OCI-LY3 (cell line): ENCODE measurements around the gene SENP6.

Experiments used
- EZH2phosphoT487 ChIP-seq: fragments of 200-600 bp; shearing (Covaris generic); IDR thresholded peaks from 2 replicates; pipeline ENCODE4 v1.6.1; 2018; ENCODE audit warnings: antibody characterized with exemption, mixed run types, low read depth
- TF ChIP-seq, protein P1 (sequence below): fragments of 200-600, 300-600 bp; sonication (generic); IDR thresholded peaks from 2 replicates; pipeline ENCODE4 v1.5.1; 2014; ENCODE audit warnings: antibody characterized with exemption, low read length, low read depth

DNA sequence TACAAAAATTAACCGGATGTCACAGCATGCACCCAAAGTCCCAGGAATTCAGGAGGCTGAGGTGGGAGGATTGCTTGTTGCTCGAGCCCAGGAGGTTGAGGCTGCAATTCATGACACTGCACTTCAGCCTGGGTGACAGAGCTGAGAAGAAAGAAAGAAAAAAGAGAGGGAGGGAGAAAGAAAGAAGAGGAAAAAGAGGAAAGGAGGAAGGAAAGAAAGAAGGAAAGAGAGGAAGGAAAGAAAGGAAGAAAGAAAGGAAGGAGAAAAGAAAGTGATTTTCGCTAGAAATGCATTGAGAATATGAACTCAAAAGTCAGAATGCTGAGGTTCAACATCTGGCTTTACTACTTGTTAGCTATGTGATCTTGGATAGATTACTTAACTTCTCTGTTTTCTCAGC, 6.6 kb downstream of the SENP6 start:
- TF ChIP-seq, protein P1, sequence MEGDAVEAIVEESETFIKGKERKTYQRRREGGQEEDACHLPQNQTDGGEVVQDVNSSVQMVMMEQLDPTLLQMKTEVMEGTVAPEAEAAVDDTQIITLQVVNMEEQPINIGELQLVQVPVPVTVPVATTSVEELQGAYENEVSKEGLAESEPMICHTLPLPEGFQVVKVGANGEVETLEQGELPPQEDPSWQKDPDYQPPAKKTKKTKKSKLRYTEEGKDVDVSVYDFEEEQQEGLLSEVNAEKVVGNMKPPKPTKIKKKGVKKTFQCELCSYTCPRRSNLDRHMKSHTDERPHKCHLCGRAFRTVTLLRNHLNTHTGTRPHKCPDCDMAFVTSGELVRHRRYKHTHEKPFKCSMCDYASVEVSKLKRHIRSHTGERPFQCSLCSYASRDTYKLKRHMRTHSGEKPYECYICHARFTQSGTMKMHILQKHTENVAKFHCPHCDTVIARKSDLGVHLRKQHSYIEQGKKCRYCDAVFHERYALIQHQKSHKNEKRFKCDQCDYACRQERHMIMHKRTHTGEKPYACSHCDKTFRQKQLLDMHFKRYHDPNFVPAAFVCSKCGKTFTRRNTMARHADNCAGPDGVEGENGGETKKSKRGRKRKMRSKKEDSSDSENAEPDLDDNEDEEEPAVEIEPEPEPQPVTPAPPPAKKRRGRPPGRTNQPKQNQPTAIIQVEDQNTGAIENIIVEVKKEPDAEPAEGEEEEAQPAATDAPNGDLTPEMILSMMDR: no peak
- TF ChIP-seq EZH2phosphoT487: no peak
